ENCODE data around the gene PCK1.

- no peak for TF ChIP-seq CTCF (conservative IDR thresholded peaks at IDR 0.05)
- TF ChIP-seq ZFX (IDR thresholded peaks at IDR 0.05), result no peak
Observed at GRCh38 chr20:57529810-57530209, 31.1 kb upstream of the PCK1 start.
